Cardiac muscle cell (in vitro differentiated cells and primary cell): ENCODE results near the gene PRIM1. TPM values are rescaled to one million over a fixed set of nuclear protein-coding genes. Genes with fewer than 3 reads are reported as not detected.
A peak's percentile ranks its signal among the peaks of the same experiment; 100 is the strongest.

Experiments used
- DNase-seq, 2 donors: peaks; one replicate each; pipeline versions ENCODE4 v3.0.0 to v3.0.0-alpha.2; 2010 to 2017; ENCODE audit warnings: low read depth in 1 of 2, low spot score in 1 of 2
- H3K27ac ChIP-seq: fragments of 200-600 bp; sonication (generic); 2 replicates; pipeline ENCODE4 v1.5.1; 2016
- H3K27me3 ChIP-seq: fragments of 200-600 bp; sonication (generic); 2 replicates; pipeline ENCODE4 v1.6.0; 2016; ENCODE audit warnings: control low read depth
- H3K36me3 ChIP-seq: fragments of 200-600 bp; sonication (generic); 2 replicates; pipeline ENCODE4 v1.5.1; 2016; ENCODE audit warnings: control low read depth
- H3K4me1 ChIP-seq: fragments of 200-600 bp; sonication (generic); 2 replicates; pipeline ENCODE4 v1.8.1; 2017; ENCODE audit warnings: low read depth, mild to moderate bottlenecking, mixed run types
- H3K4me3 ChIP-seq: fragments of 200-600 bp; sonication (generic); 2 replicates; pipeline ENCODE4 v1.5.1; 2016; ENCODE audit warnings: mild to moderate bottlenecking
- H3K9me3 ChIP-seq: fragments of 200-600 bp; sonication (generic); 2 replicates; pipeline ENCODE4 v1.5.1; 2017; ENCODE audit warnings: low read depth, mild to moderate bottlenecking, control low read depth
- CTCF ChIP-seq: IDR thresholded peaks from 2 replicates; pipeline ENCODE4 v1.5.1; 2012; ENCODE audit warnings: low read depth, mild to moderate bottlenecking, low read length
- polyA plus RNA-seq: library from polyadenylated mRNA; unstranded; fragments of >200 nt; fragmentation: Nextera tagmentation; extraction: Ambion mirVana; gene quantifications from 2 replicates; pipeline ENCODE4 v1.2.1, GENCODE V29; 2016
- total RNA-seq: library from RNA; depleted of rRNA; stranded (reverse); fragments of >200 nt; gene quantifications from 2 replicates; pipeline ENCODE4 v1.2.3, GENCODE V29; 2016

The PRIM1 gene
- total and polyA plus RNA-seq, 2 experiments from 2014 or later = 6.0 to 15.4 TPM

GRCh38 chr12:56723889-56724700 is 28.0 kb downstream of the PRIM1 start:
- peak overlapping the region; percentile 86 for H3K4me3 ChIP-seq
- peak overlapping the region; percentile 98 for H3K27ac ChIP-seq
- H3K36me3 ChIP-seq = peaks cover 13% of the 10 kb centered on the region
- H3K9me3 ChIP-seq = no peaks in the 10 kb centered on the region
- no peaks in the 10 kb centered on the region for H3K27me3 ChIP-seq
- TF ChIP-seq CTCF = no peak
- H3K4me1 ChIP-seq = peaks cover 48% of the 10 kb centered on the region
- DNase-seq = peak; percentile 24 to 86

DNA sequence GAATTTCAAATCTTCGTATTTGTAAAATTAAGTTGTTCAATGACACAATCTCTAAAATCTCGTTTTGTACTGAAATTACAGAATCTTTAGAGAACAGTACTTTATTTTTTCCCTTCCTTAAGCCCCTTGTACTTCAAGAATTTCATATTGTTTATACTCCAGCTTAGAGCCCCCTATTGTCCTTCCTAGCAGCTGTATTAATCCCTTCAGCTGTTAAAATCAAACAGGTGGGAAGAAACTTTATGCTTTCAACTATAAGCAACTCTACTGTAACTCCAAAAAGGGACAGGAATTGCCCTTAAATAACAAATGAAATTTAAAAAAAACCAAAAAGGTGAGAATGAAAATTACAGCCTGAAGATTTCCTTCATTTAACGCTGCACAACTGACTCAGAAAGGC is 28.8 kb downstream of the PRIM1 start:
- no peaks in the 10 kb centered on the region for H3K27me3 ChIP-seq

GRCh38 chr12:56722832-56723231 is 29.3 kb downstream of the PRIM1 start:
- no peaks in the 10 kb centered on the region for H3K27me3 ChIP-seq
- no peak for DNase-seq
- H3K9me3 ChIP-seq = no peaks in the 10 kb centered on the region
- peak overlapping the region; percentile 68 for H3K27ac ChIP-seq
- peaks cover 15% of the 10 kb centered on the region for H3K36me3 ChIP-seq
- peaks cover 54% of the 10 kb centered on the region for H3K4me1 ChIP-seq
- H3K4me3 ChIP-seq = peak overlapping the region; percentile 86
- no peak for TF ChIP-seq CTCF

More for the DNA sequence above, 28.8 kb downstream of the PRIM1 start:
- Histone ChIP-seq H3K27ac (peak overlapping the region; percentile 98), H3K4me1 (peaks cover 54% of the 10 kb centered on the region), H3K4me3 (peak overlapping the region; percentile 86), H3K36me3 (peaks cover 15% of the 10 kb centered on the region), H3K9me3 (no peaks in the 10 kb centered on the region)
- no peak for DNase-seq
- no peak for TF ChIP-seq CTCF

- H3K4me1 ChIP-seq = peaks cover 54% of the 10 kb centered on the region
- no peak for DNase-seq
- H3K27me3 ChIP-seq = no peaks in the 10 kb centered on the region
- peak overlapping the region; percentile 68 for H3K27ac ChIP-seq
- H3K4me3 ChIP-seq = no peak overlapping the region
- H3K36me3 ChIP-seq = peaks cover 15% of the 10 kb centered on the region
- TF ChIP-seq CTCF = no peak
- no peaks in the 10 kb centered on the region for H3K9me3 ChIP-seq
Measured at GRCh38 chr12:56721721-56722120, 30.4 kb downstream of the PRIM1 start.

GRCh38 chr12:56721216-56721615 is 30.9 kb downstream of the PRIM1 start:
- Histone ChIP-seq H3K36me3 (peaks cover 15% of the 10 kb centered on the region), H3K27me3 (no peaks in the 10 kb centered on the region), H3K27ac (peak overlapping the region; percentile 68), H3K4me3 (no peak overlapping the region), H3K4me1 (peaks cover 54% of the 10 kb centered on the region), H3K9me3 (no peaks in the 10 kb centered on the region)
- TF ChIP-seq CTCF = no peak
- no peak for DNase-seq
